Head of caudate nucleus (tissue), 42 donors: ENCODE data around the gene RAB5IF.

Experiments used
- DNase-seq, 42 donors: peaks; one replicate each; pipeline versions ENCODE4 v3.0.0 to v3.0.0-alpha.2; 2020 to 2021; ENCODE audit warnings: mixed read lengths in 7 of 42
- intact Hi-C: fragments of 100-400 bp; cut with DNase I; formaldehyde crosslinking; loops from one replicate; pipeline ENCODE4 v1.15.0; 2022

The RAB5IF gene

DNA sequence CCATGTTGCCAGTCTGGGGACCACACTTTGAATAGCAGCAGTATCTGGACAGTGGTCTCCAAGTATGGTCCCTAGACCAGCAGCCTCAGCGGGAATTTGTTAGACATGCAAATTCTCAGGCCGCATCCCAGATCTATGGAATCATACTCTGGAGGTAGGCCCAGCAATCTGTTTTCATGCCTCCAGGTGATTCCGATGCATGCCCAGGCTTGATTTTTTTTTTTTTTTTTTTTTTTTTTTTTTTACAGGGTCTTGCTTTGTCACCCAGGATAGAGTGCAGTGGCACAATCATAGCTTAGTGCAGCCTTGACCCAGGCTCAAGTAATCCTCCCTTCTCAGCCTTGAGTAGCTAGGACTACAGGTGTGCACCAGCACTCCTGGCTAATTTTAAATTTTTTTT is 41.1 kb downstream of the RAB5IF start:
- no peak for DNase-seq
- intact Hi-C loops: no loop called here

DNA sequence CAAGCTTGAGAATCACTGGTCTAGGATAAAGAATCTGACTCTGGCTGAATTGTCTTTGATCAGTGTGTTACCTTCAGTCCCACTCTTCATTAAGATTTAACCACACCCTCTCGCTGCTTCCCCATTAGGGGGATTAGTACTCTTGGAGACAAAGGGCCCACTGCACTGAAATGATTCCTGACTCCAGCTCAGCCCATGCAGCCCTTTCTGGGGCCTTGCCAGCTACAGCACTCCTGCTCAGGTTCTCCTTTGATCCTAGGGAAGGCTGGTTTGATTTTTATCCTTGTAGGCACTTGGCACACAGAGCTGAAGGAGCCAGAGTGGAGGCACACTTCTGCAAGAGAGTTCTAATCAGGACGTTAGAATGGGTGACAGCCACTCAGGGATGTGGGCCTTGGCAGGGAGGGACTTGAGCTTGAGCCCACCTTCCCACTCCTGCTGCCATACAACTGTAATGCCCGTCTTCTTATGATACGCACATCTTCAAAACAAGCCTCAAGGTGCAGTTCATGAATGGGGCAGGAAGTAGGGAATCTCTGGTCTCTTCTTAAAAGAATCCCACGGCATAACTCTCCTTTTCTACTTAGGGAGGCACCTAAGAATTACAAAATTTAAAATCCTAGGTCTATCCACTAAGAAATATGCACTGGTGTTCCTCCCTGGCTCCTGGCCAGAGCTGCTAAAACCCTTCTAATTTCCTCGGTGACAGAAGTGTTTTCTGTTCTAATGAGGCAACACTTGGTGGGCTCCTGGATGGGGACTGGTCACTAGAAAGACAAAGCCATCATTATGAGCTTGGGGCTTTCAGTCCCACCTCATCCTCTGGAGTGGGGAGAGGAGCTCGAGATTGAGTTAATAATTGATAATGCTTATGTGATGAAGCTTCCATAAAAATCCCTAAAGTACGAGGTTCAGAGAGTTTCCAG is 41.9 kb downstream of the RAB5IF start:
- intact Hi-C loops: no loop called here
- no peak for DNase-seq

DNA sequence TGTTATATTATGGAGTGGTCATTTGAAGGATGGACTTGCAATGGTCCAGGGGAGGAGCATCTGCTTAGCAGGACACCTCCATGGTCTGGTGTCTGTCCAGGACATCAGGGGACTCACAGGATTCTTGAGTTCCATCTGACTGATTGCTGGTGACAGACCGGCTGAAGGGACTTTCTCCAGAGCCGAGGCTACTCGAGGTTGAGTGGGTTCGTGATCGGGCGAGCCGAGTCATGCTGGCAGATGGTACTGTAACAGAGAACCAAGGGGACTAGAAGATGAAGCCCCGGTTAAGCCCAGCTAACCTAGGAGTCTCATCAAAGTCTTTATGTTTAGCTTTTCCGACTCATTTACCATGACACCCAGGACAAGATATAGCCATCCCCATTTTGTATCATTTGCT is 47.9 kb downstream of the RAB5IF start:
- intact Hi-C loops: no loop called here
- DNase-seq: no peak

DNA sequence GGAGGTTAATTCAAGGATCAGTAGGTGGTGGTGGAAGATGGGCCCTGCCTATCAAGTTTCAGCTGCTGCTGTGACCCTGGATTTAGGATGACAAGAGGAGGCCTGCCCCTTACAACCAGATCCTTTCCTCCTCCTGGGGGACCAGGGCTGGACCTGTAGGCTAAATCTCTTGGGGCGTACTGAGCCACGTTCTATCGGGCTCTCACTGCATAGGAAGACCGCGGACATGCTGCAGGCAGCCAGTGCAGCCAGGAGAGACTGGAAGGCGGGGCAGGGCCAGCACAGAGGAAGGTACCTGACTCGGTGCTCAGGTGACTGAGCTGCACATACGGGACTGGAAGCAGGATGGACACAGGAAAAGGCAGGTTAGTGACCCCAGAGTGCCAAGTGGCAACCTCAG is 48.9 kb downstream of the RAB5IF start:
- DNase-seq: no peak
- intact Hi-C loops: no loop called here

GRCh38 chr20:36655004-36655403 is 49.4 kb downstream of the RAB5IF start:
- DNase-seq: no peak
- intact Hi-C loops: no loop called here

- intact Hi-C loops: no loop called here
Observed at GRCh38 chr20:36656733-36657132, 51.2 kb downstream of the RAB5IF start.

DNA sequence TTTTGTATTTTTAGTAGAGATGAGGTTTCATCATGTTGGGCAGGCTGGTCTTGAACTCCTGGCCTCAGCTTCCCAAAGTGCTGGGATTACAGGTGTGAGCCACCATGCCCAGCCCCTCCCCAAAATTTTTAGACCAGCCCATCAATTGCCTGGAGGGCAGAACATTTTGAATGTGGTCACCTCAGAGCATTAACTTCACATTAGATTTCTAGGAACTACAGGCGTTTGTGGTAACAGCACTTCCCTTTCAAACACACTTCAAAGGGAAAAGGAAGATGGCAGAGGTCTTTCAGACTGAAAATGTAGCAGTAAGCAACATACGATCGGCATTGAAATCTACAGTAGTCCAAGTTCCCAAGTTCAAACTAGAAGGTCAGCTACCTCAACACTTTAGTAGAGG is 52.7 kb downstream of the RAB5IF start:
- no peak for DNase-seq

More at GRCh38 chr20:36656733-36657132, 51.2 kb downstream of the RAB5IF start:
- no peak for DNase-seq

More for the DNA sequence above, 52.7 kb downstream of the RAB5IF start:
- intact Hi-C loops: no loop called here
